ENCODE data around the gene SCML2. TPM values are rescaled to one million over a fixed set of nuclear protein-coding genes. Genes with fewer than 3 reads are reported as not detected.

Gene SCML2
- total and polyA plus RNA-seq, 2 of the 8 experiments (the other 6 are each of a cell fraction or from before 2014, with no cell fraction given): 14.6 to 18.9 TPM

- TF ChIP-seq TAF7 (optimal IDR thresholded peaks at IDR 0.05; ENCODE audit: borderline replicate concordance, low read depth, low read length): no peak
Measured at GRCh38 chrX:18227458-18227857, 127.0 kb downstream of the SCML2 start (continued).
